Glomerular visceral epithelial cell (primary cell): ENCODE measurements around the gene TRIM10.
"Not testable (repeated sequence)": the region's sequence is repeated elsewhere in the genome, so short reads cannot be mapped to it uniquely, and the experiment has no call there.

Experiments used
- DNase-seq: peaks from one replicate; pipeline ENCODE4 v3.0.0-alpha.2; 2016; ENCODE audit errors: extremely low spot score

TRIM10 gene

GRCh38 chr6:30152910-30153610 is 8.0 kb downstream of the TRIM10 start:
- DNase-seq: no peak

- peak; percentile 35 for DNase-seq
Observed at GRCh38 chr6:30152016-30152673, 8.9 kb downstream of the TRIM10 start.

- DNase-seq: no peak
Observed at GRCh38 chr6:30151580-30151979, 9.4 kb downstream of the TRIM10 start.

- peak; percentile 98 for DNase-seq
Observed at GRCh38 chr6:30150671-30151395, 10.2 kb downstream of the TRIM10 start.

GRCh38 chr6:30149858-30150550 is 11.0 kb downstream of the TRIM10 start:
- peak; percentile 58 for DNase-seq

- DNase-seq: no peak
Observed at GRCh38 chr6:30149234-30149633, 11.8 kb downstream of the TRIM10 start.

GRCh38 chr6:30147096-30147495 is 13.9 kb downstream of the TRIM10 start:
- DNase-seq: no peak

GRCh38 chr6:30145818-30146217 is 15.2 kb downstream of the TRIM10 start:
- no peak for DNase-seq

GRCh38 chr6:30144811-30145210 is 16.2 kb downstream of the TRIM10 start:
- DNase-seq: no peak

- DNase-seq: no peak
Observed at GRCh38 chr6:30143780-30144179, 17.2 kb downstream of the TRIM10 start.

GRCh38 chr6:30142665-30143064 is 18.3 kb downstream of the TRIM10 start:
- DNase-seq: no peak

- DNase-seq: not testable (repeated sequence)
Observed at GRCh38 chr6:30140240-30140639, 20.8 kb downstream of the TRIM10 start.

GRCh38 chr6:30136570-30137286 is 24.3 kb downstream of the TRIM10 start:
- DNase-seq: no peak

GRCh38 chr6:30135757-30136156 is 25.3 kb downstream of the TRIM10 start, which contains the start of gene TRIM40:
TSS of gene TRIM40 (plus strand) at chr6:30136140. CDS start at chr6:30137037, 897 bp downstream.
- no peak for DNase-seq

GRCh38 chr6:30135147-30135546 is 25.9 kb downstream of the TRIM10 start:
- no peak for DNase-seq

- no peak for DNase-seq
Observed at GRCh38 chr6:30131947-30132497, 29.0 kb downstream of the TRIM10 start.

- DNase-seq: peak; percentile 78
Observed at GRCh38 chr6:30130887-30131862, 29.8 kb downstream of the TRIM10 start.

- no peak for DNase-seq
Observed at GRCh38 chr6:30130179-30130679, 30.8 kb downstream of the TRIM10 start.

- DNase-seq: no peak
Observed at GRCh38 chr6:30129265-30130178, 31.5 kb downstream of the TRIM10 start.
